Peyer's patch (tissue), 4 donors: ENCODE data around the gene NOPCHAP1. TPM values are rescaled to one million over a fixed set of nuclear protein-coding genes. Genes with fewer than 3 reads are reported as not detected.

ENCODE experiments used
- DNase-seq, 3 donors: peaks; one replicate each; pipeline ENCODE4 v3.0.0-alpha.2; 2017 to 2019
- H3K27ac ChIP-seq, 4 donors: fragments of 200-600 bp; sonication (generic); one replicate each; pipeline ENCODE4 v1.5.1; 2016 to 2019
- H3K27me3 ChIP-seq, 2 donors: fragments of 200-600 bp; sonication (generic); one replicate each; pipeline ENCODE4 v1.5.1; 2019
- H3K36me3 ChIP-seq, 3 donors: fragments of 200-600 bp; sonication (generic); one replicate each; pipeline ENCODE4 v1.5.1; 2016 to 2019
- H3K4me1 ChIP-seq, 4 donors: fragments of 200-600 bp; sonication (generic); one replicate each; pipeline ENCODE4 v1.5.1; 2016 to 2019
- H3K4me3 ChIP-seq, 4 donors: fragments of 200-600 bp; sonication (generic); 1 replicate in 3 of 4; 2 replicates in 1 of 4; pipeline ENCODE4 v1.5.1; 2016 to 2019; ENCODE audit warnings: mild to moderate bottlenecking in 1 of 4
- H3K9me3 ChIP-seq, 4 donors: fragments of 200-600 bp; sonication (generic); one replicate each; pipeline ENCODE4 v1.5.1; 2016 to 2019; ENCODE audit warnings: mild to moderate bottlenecking in 1 of 4
- POLR2A ChIP-seq, 2 donors: fragments of 450-650 bp; IDR thresholded peaks; one replicate each; pipeline ENCODE4 v1.5.1; 2017; ENCODE audit warnings: antibody characterized with exemption in 2 of 2, mild to moderate bottlenecking in 2 of 2, moderate library complexity in 2 of 2
- total RNA-seq, 4 donors: library from RNA; depleted of rRNA; stranded (reverse); fragments of >200 nt; gene quantifications; one replicate each; pipeline ENCODE4 v1.1.0, GENCODE V29; 2016
- TF ChIP-seq, protein P1 (sequence below), 6 experiments: fragments of 450-650 bp in 4 of 6; fragments of 200-600 bp in 2 of 6; sonication (generic) in 1 of 6; IDR thresholded peaks; one replicate each; pipeline ENCODE4 v1.5.1; 2017 to 2019; ENCODE audit warnings: antibody characterized with exemption in 6 of 6, mild to moderate bottlenecking in 3 of 6, moderate library complexity in 1 of 6

Gene NOPCHAP1
- total RNA-seq, 4 donors from 2014 or later: 1.2 to 7.1 (median 5.1) TPM

DNA sequence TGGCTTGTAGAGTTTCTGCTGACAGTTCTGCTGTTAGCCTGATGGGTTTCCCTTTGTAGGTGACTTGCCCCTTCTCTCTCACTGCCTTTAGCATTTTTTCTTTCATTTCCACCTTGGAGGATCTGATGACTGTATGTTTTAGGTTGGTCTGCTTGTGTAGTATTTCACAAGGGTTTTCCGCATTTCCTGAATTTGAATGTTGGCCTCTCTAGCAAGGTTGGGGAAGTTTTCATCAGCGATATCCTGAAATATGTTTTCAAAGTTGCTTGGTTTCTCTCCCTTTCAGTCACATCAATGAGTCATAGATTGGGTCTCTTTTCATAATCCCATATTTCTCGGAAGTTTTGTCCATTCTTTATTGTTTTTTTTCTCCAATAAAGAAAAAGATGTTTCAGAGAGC, 11.4 kb downstream of the NOPCHAP1 start:
- Histone ChIP-seq H3K36me3 (peaks cover 0 to 29% (median 0%) of the 10 kb centered on the region in 3 donors), H3K9me3 (no peaks in the 10 kb centered on the region), H3K27ac (no peak overlapping the region), H3K27me3 (no peaks in the 10 kb centered on the region), H3K4me3 (no peak overlapping the region), H3K4me1 (peaks cover 0 to 11% (median 0%) of the 10 kb centered on the region in 4 donors)
- no peak for DNase-seq
- no peak for TF ChIP-seq POLR2A (IDR thresholded peaks at IDR 0.05)

DNA sequence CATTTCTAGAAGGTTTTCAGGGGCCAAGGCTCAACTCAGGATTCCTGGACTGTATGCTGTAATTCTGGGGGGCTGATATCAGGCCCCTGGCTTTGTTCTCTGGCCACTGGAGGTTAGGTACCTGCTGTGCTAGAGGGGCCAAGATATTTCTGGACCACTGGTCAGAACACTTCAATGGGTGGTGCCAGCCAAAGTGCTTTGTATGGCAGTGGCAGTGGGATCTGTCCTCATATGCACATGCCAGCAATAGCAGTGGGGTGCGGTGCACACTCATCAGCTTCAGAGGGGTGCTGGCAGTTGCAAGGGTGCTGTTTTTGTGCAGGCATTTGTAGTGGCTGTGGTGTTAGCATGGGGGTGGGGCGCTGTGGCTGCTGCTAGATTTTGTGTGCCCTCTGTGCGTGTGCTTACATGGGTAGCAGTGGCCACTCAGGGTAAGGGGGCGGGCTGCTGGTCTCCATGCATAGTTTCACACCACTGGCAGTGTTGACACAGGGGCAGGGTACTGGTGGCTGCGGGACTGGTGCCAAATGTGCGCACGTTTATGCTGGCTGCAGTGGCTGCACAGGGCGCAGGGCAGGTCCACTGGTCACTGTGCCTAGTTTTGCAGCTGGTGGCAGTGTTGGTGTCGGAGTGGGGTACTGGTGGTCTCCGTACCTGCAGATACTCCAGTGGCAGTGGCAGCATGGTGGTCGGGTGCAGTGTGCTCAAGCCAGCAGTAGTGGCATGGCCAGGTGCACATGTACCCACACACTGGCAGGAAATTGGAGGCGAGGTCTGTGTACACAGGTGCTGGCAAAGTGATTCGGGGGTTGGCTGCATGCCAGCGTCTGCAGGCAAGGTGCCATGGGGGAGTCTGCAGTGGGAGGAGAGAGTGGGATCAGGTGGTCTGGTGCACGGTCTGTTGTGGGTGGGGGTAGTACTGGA, 12.6 kb downstream of the NOPCHAP1 start:
- DNase-seq: peak in 2 of 3 donors; percentile 59 to 70

DNA sequence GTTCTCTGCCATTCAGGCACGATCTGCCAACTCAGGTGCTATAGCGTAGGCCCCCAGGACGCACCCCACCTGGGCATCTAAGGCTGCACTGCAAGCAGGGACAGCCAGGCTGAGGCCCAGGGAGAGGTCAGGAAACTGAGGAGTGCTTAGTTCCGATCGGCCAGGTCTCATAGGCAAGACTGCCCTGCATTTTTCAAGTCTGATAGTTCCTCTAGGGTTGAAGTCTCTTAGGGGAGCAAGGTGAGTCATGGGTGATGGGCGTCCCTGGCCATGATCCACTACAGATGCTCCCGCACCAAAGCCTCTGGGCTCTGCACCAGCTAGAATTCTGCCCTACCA, 13.2 kb downstream of the NOPCHAP1 start:
- H3K4me1 ChIP-seq: peaks cover 0 to 11% (median 0%) of the 10 kb centered on the region in 4 donors
- H3K4me3 ChIP-seq: no peak overlapping the region
- H3K36me3 ChIP-seq: peaks cover 0 to 24% (median 0%) of the 10 kb centered on the region in 3 donors
- TF ChIP-seq, protein P1, sequence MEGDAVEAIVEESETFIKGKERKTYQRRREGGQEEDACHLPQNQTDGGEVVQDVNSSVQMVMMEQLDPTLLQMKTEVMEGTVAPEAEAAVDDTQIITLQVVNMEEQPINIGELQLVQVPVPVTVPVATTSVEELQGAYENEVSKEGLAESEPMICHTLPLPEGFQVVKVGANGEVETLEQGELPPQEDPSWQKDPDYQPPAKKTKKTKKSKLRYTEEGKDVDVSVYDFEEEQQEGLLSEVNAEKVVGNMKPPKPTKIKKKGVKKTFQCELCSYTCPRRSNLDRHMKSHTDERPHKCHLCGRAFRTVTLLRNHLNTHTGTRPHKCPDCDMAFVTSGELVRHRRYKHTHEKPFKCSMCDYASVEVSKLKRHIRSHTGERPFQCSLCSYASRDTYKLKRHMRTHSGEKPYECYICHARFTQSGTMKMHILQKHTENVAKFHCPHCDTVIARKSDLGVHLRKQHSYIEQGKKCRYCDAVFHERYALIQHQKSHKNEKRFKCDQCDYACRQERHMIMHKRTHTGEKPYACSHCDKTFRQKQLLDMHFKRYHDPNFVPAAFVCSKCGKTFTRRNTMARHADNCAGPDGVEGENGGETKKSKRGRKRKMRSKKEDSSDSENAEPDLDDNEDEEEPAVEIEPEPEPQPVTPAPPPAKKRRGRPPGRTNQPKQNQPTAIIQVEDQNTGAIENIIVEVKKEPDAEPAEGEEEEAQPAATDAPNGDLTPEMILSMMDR (IDR thresholded peaks at IDR 0.05): no peak
- no peak for TF ChIP-seq POLR2A (IDR thresholded peaks at IDR 0.05)
- no peaks in the 10 kb centered on the region for H3K9me3 ChIP-seq
- no peaks in the 10 kb centered on the region for H3K27me3 ChIP-seq
- DNase-seq: no peak
- no peak overlapping the region for H3K27ac ChIP-seq

More for the DNA sequence above, 12.6 kb downstream of the NOPCHAP1 start:
- Histone ChIP-seq H3K4me1 (peaks cover 0 to 11% (median 0%) of the 10 kb centered on the region in 4 donors), H3K4me3 (no peak overlapping the region), H3K9me3 (no peaks in the 10 kb centered on the region), H3K36me3 (peaks cover 0 to 24% (median 0%) of the 10 kb centered on the region in 3 donors), H3K27ac (no peak overlapping the region), H3K27me3 (no peaks in the 10 kb centered on the region)
- TF ChIP-seq, protein P1 (IDR thresholded peaks at IDR 0.05): no peak
- TF ChIP-seq POLR2A (IDR thresholded peaks at IDR 0.05): no peak

DNA sequence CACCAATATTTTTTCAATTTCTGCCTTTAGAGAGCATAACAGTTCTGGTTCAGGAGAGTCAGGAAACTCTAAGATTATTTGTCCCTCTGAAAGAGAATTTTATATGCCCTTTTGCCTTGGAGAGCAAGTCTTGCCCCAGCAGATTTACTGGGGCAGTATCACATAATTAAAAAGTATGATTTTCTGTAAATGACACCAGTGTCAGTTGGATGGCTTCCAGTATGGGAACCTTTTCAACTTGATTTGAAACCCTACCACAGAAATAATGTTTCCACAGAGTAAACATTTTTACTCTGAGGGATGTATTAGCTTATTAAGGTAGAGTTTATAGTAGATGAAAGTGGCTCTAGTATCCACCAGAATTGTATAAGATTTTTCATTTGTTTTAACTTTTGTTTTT, 15.4 kb downstream of the NOPCHAP1 start:
- Histone ChIP-seq H3K9me3 (no peaks in the 10 kb centered on the region), H3K4me3 (no peak overlapping the region), H3K27me3 (no peaks in the 10 kb centered on the region), H3K36me3 (peaks cover 0 to 24% (median 0%) of the 10 kb centered on the region in 3 donors), H3K4me1 (peaks cover 0 to 11% (median 0%) of the 10 kb centered on the region in 4 donors), H3K27ac (no peak overlapping the region)
- TF ChIP-seq POLR2A (IDR thresholded peaks at IDR 0.05): no peak
- TF ChIP-seq, protein P1 (IDR thresholded peaks at IDR 0.05): no peak
- DNase-seq: no peak

DNA sequence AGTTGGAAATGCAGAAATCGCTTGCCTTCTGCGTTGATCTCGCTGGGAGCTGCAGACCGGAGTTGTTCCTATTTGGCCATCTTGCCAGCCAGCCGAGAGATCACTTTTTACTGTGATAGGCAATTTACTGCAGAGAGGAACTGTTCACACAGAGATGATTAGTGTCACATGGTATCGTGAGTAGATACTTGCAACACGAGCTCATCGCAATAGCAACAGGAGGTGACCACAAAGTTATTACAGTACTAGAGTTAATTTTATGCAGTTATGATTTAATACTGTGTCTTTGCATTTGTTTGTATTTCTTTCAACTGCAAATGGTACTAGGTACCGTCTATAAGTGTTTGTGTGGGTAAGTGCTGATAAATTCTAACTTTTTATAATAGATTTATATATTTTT, 27.8 kb downstream of the NOPCHAP1 start:
- no peaks in the 10 kb centered on the region for H3K9me3 ChIP-seq
- H3K27ac ChIP-seq: no peak overlapping the region
- H3K36me3 ChIP-seq: peaks cover 0 to 6% (median 0%) of the 10 kb centered on the region in 3 donors
- DNase-seq: no peak
- no peak overlapping the region for H3K4me3 ChIP-seq
- H3K4me1 ChIP-seq: no peaks in the 10 kb centered on the region
- TF ChIP-seq, protein P1 (IDR thresholded peaks at IDR 0.05): no peak
- no peak for TF ChIP-seq POLR2A (IDR thresholded peaks at IDR 0.05)
- no peaks in the 10 kb centered on the region for H3K27me3 ChIP-seq

DNA sequence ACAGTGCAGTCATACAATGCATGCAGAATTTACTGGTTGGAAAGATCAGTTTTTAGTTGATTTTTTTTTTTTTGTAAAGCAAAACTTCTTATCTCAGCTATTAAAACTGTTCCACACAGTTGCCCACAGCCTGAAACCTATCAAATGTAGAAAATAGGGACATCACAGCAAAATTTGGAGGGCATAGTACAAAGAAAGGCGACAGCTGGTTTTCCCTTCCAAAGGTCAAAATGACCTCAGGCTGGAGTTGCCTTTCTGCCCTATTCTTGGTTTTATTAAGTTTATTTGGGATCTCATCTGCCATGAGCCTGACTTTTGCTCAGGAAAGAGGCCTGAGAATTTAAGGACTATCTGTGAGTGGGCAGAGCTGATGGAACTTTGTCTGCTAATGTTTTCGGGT, 28.5 kb downstream of the NOPCHAP1 start:
- Histone ChIP-seq H3K36me3 (peaks cover 0 to 6% (median 0%) of the 10 kb centered on the region in 3 donors), H3K27me3 (no peaks in the 10 kb centered on the region), H3K4me1 (no peaks in the 10 kb centered on the region), H3K9me3 (no peaks in the 10 kb centered on the region), H3K27ac (no peak overlapping the region), H3K4me3 (no peak overlapping the region)
- TF ChIP-seq, protein P1 (IDR thresholded peaks at IDR 0.05): no peak
- no peak for TF ChIP-seq POLR2A (IDR thresholded peaks at IDR 0.05)
- DNase-seq: no peak
